Left ventricle myocardium inferior (tissue), 1 donor: Measurements from ENCODE around the gene EPO. TPM values are rescaled to one million over a fixed set of nuclear protein-coding genes. Genes with fewer than 3 reads are reported as not detected.
"Not testable (repeated sequence)": the region's sequence is repeated elsewhere in the genome, so short reads cannot be mapped to it uniquely, and the experiment has no call there.

ENCODE experiments used
- DNase-seq: peaks from one replicate; pipeline ENCODE4 v3.0.0-alpha.2; 2020
- H3K27ac ChIP-seq: fragments of 200-600 bp; replicated peaks from 2 replicates; pipeline ENCODE4 v1.8.0; 2021
- H3K27me3 ChIP-seq: fragments of 200-600 bp; 2 replicates; pipeline ENCODE4 v1.8.0; 2021; ENCODE audit warnings: low read depth
- H3K36me3 ChIP-seq: fragments of 200-600 bp; 2 replicates; pipeline ENCODE4 v1.8.0; 2021
- H3K4me1 ChIP-seq: fragments of 200-600 bp; 2 replicates; pipeline ENCODE4 v1.8.0; 2021
- H3K4me3 ChIP-seq: fragments of 200-600 bp; 2 replicates; pipeline ENCODE4 v1.8.0; 2021; ENCODE audit warnings: mild to moderate bottlenecking, moderate library complexity
- H3K9me3 ChIP-seq: fragments of 200-600 bp; replicated peaks from 2 replicates; pipeline ENCODE4 v1.8.0; 2021
- CTCF ChIP-seq: fragments of 200-600 bp; IDR thresholded peaks from 2 replicates; pipeline ENCODE4 v1.8.0; 2021; ENCODE audit warnings: antibody characterized with exemption, mild to moderate bottlenecking, borderline replicate concordance
- intact Hi-C: fragments of 100-400 bp; cut with micrococcal nuclease; formaldehyde crosslinking; loops from one replicate; pipeline ENCODE4 v1.11.0; 2022
- total RNA-seq: library from RNA; stranded (reverse); fragmentation: NEBNext Ultra II Directional; extraction: Animal tissue kit (Norgen Biotek cat#: 25700); gene quantifications from one replicate; pipeline ENCODE4 v1.2.1, GENCODE V29; 2021
- donor health status: DM: no; HTN: yes; CAD: no; lungs with severe emphysema.

EPO gene
- total RNA-seq, 1 donor from 2014 or later: not detected

GRCh38 chr7:100693312-100694097 is 26.8 kb upstream of the EPO start:
- no peak for DNase-seq
- intact Hi-C loops: loop anchor here (10.0 kb wide), 1 partner anchor 109 kb away; the partner anchor contains the start of genes FBXO24 and LRCH4

GRCh38 chr7:100694098-100694745 is 26.0 kb upstream of the EPO start, which contains the start of gene GIGYF1:
TSS of gene GIGYF1 (minus strand) at chr7:100694250. CDS start at chr7:100688238, 6,012 bp downstream.
- no peaks in the 10 kb centered on the region for H3K27me3 ChIP-seq
- peak within 1 kb of the TSS; percentile 97 for H3K4me3 ChIP-seq
- no peaks in the 10 kb centered on the region for H3K9me3 ChIP-seq
- peak within 1 kb of the TSS; percentile 88 for H3K27ac ChIP-seq
- intact Hi-C loops: loop anchor here (10.0 kb wide), 1 partner anchor 109 kb away; the partner anchor contains the start of genes FBXO24 and LRCH4
- TF ChIP-seq CTCF: no peak
- peak; percentile 81 for DNase-seq
- peaks cover under 1% of the 10 kb centered on the region for H3K36me3 ChIP-seq
- peaks cover 52% of the 10 kb centered on the region for H3K4me1 ChIP-seq

More at GRCh38 chr7:100693312-100694097, 26.8 kb upstream of the EPO start:
- peaks cover 59% of the 10 kb centered on the region for H3K4me1 ChIP-seq
- H3K27me3 ChIP-seq: no peaks in the 10 kb centered on the region
- peak overlapping the region; percentile 88 for H3K27ac ChIP-seq
- no peaks in the 10 kb centered on the region for H3K9me3 ChIP-seq
- H3K36me3 ChIP-seq: peaks cover 8% of the 10 kb centered on the region
- H3K4me3 ChIP-seq: peak overlapping the region; percentile 97
- TF ChIP-seq CTCF: no peak

- no peaks in the 10 kb centered on the region for H3K27me3 ChIP-seq
- no peaks in the 10 kb centered on the region for H3K36me3 ChIP-seq
- H3K4me1 ChIP-seq: peaks cover 33% of the 10 kb centered on the region
- no peak overlapping the region for H3K27ac ChIP-seq
- intact Hi-C loops: loop anchor here (10.0 kb wide), 1 partner anchor 111 kb away; the partner anchor contains the start of genes FBXO24 and LRCH4
- H3K9me3 ChIP-seq: no peaks in the 10 kb centered on the region
- no peak for DNase-seq
- H3K4me3 ChIP-seq: no peak overlapping the region
- TF ChIP-seq CTCF: no peak
Observed at GRCh38 chr7:100696123-100696521, 24.1 kb upstream of the EPO start.

GRCh38 chr7:100699018-100699417 is 21.2 kb upstream of the EPO start:
- no peak for TF ChIP-seq CTCF
- intact Hi-C loops: loop anchor here (10.0 kb wide), 1 partner anchor 114 kb away; the partner anchor contains the start of genes FBXO24 and LRCH4
- H3K9me3 ChIP-seq: no peaks in the 10 kb centered on the region
- no peak overlapping the region for H3K27ac ChIP-seq
- peaks cover 7% of the 10 kb centered on the region for H3K4me1 ChIP-seq
- H3K36me3 ChIP-seq: no peaks in the 10 kb centered on the region
- H3K27me3 ChIP-seq: no peaks in the 10 kb centered on the region
- no peak overlapping the region for H3K4me3 ChIP-seq
- no peak for DNase-seq

- DNase-seq, H3K27me3 ChIP-seq, H3K9me3 ChIP-seq, H3K27ac ChIP-seq, H3K4me3 ChIP-seq, H3K36me3 ChIP-seq, intact Hi-C loops: not testable (repeated sequence)
- H3K4me1 ChIP-seq: peaks cover 12% of the 10 kb centered on the region
Observed at GRCh38 chr7:100701089-100701488, 19.2 kb upstream of the EPO start.
